HEK293T (cell line): ENCODE results near the gene PPP1R14D.

Experiments
- CTCF ChIA-PET: fragments of 350-600 bp; formaldehyde crosslinking; extraction: SDS; loops from one replicate; lab custom pipeline; 2021; ENCODE audit warnings: antibody characterized with exemption, inconsistent platforms; lab: Yijun Ruan, JAX
- POLR2A ChIA-PET: fragments of 350-600 bp; formaldehyde crosslinking; extraction: SDS; loops from one replicate; lab custom pipeline; 2020; ENCODE audit warnings: antibody characterized with exemption, inconsistent platforms; lab: Yijun Ruan, JAX
- DNase-seq: peaks from one replicate; pipeline ENCODE4 v3.0.0; 2012; ENCODE audit warnings: mixed read lengths; ENCODE audit errors: extremely low spot score
- ARNT ChIP-seq: fragments of 450-650 bp; IDR thresholded peaks from 2 replicates; pipeline ENCODE4 v1.6.1; 2017; ENCODE audit warnings: mild to moderate bottlenecking
- BHLHE40 ChIP-seq: fragments of 450-650 bp; IDR thresholded peaks from 2 replicates; pipeline ENCODE4 v1.6.1; 2016; ENCODE audit warnings: mild to moderate bottlenecking, moderate library complexity, borderline replicate concordance
- CTBP1 ChIP-seq: fragments of 450-650 bp; IDR thresholded peaks from 2 replicates; pipeline ENCODE4 v1.6.1; 2016; ENCODE audit warnings: borderline replicate concordance
- ELF4 ChIP-seq: fragments of 450-650 bp; IDR thresholded peaks from 2 replicates; pipeline ENCODE4 v1.6.1; 2017; ENCODE audit warnings: antibody characterized with exemption
- FOXA1 ChIP-seq: fragments of 450-650 bp; IDR thresholded peaks from 2 replicates; pipeline ENCODE4 v1.6.1; 2016; ENCODE audit warnings: mild to moderate bottlenecking
- FOXK2 ChIP-seq: fragments of 450-650 bp; IDR thresholded peaks from 2 replicates; pipeline ENCODE4 v1.6.1; 2016; ENCODE audit warnings: mild to moderate bottlenecking
- FOXM1 ChIP-seq: fragments of 450-650 bp; IDR thresholded peaks from 2 replicates; pipeline ENCODE4 v1.6.1; 2017; ENCODE audit warnings: mild to moderate bottlenecking, borderline replicate concordance
- HDGF ChIP-seq: fragments of 450-650 bp; IDR thresholded peaks from 2 replicates; pipeline ENCODE4 v1.6.1; 2017; ENCODE audit warnings: antibody characterized with exemption, borderline replicate concordance
- L3MBTL2 ChIP-seq: fragments of 450-650 bp; conservative IDR thresholded peaks from 2 replicates; pipeline ENCODE4 v1.6.1; 2016; ENCODE audit warnings: mild to moderate bottlenecking
- LEF1 ChIP-seq: fragments of 450-650 bp; IDR thresholded peaks from 2 replicates; pipeline ENCODE4 v1.6.1; 2017; ENCODE audit warnings: mild to moderate bottlenecking, borderline replicate concordance
- NFRKB ChIP-seq: fragments of 450-650 bp; IDR thresholded peaks from 2 replicates; pipeline ENCODE4 v1.6.1; 2016; ENCODE audit warnings: mild to moderate bottlenecking, moderate library complexity
- SP1 ChIP-seq: fragments of 450-650 bp; IDR thresholded peaks from 2 replicates; pipeline ENCODE4 v1.6.1; 2017
- SUZ12 ChIP-seq: fragments of 450-650 bp; IDR thresholded peaks from 2 replicates; pipeline ENCODE4 v1.6.1; 2016; ENCODE audit warnings: mild to moderate bottlenecking
- TARDBP ChIP-seq: fragments of 450-650 bp; IDR thresholded peaks from 2 replicates; pipeline ENCODE4 v1.6.1; 2016
- ZNF384 ChIP-seq: fragments of 450-650 bp; IDR thresholded peaks from 2 replicates; pipeline ENCODE4 v1.6.1; 2016
- TF ChIP-seq, protein P1 (sequence below): fragments of 450-650 bp; IDR thresholded peaks from 2 replicates; pipeline ENCODE4 v1.6.1; 2016

PPP1R14D gene

DNA sequence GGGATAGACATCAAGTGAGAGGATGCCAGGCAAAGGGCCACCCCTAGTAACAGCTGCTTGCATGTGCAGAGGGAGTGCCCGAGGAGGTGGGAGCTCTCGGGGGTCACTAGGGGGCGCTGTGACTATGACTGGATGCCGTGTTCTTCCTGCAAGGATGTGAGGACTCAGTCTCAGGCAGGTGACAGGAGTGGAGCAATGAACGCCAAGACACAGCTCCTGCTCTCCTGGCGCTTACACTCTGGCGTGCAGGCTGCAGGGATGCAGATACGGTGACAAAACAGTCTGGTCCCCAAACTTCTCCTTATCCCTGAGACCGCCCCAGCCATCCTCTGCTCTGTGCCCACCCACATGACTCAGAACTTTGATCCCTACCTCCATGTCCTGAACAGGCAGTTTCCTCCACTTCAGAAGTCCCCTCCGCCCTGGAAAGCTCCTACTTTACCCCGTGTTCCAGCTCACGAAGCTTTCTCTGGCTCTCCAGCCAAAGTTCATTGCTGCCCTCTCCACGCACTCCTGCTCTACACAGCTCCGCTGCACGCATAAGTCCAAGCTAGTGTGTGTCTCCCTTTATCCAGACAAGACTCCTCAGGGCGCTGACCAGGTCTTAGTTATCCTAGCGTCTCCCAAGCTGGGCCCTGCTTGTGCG lies 30.8 kb upstream of the PPP1R14D start:
- DNase-seq: peak; percentile 77
- CTCF ChIA-PET: interaction anchor here (0.5 to 4.2 kb wide), 20 partner anchors 9 to 1201 kb away, joined by 3 to 65 read pairs (median 4); partner anchors contain the start of genes RHOV, SPINT1 and VPS18
- TF ChIP-seq ZNF384 (no peak), L3MBTL2 (peak; percentile 40; the same call in 1 of the 2 replicates)
- POLR2A ChIA-PET: interaction anchor here (0.8 to 3.0 kb wide), 5 partner anchors 14 to 164 kb away, joined by 3 to 31 read pairs (median 6); partner anchors contain the start of genes RAD51, SPINT1 and VPS18

DNA sequence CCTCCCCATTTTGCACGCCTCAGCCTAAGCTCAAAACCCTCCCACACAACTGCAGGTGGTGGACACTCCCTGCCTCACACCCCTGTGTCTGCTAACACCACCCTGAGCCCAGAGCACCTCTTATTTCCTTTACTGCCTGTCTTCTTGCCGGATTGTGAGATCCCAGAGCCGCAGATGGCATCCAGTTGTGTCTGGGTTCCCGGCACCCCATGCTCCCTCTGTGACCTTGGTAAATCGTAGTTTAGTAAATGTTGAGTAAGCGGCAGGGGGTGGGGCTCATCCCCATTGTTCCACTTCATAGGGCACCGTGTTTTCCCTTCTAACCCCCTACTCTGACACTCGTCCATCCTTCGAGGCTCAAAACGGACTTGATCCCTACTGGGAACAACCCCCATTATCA lies 30.2 kb upstream of the PPP1R14D start:
- TF ChIP-seq ELF4 (no peak), BHLHE40 (no peak), TARDBP (no peak), NFRKB (no peak), ARNT (no peak), SUZ12 (no peak), SP1 (no peak), LEF1 (no peak), HDGF (no peak), FOXK2 (no peak)
- CTCF ChIA-PET: interaction anchor here (0.5 to 4.2 kb wide), 28 partner anchors 8 to 1517 kb away, joined by 3 to 65 read pairs (median 5); partner anchors contain the start of genes RHOV, SPINT1 and VPS18
- POLR2A ChIA-PET: interaction anchor here (0.8 to 3.0 kb wide), 6 partner anchors 15 to 164 kb away, joined by 3 to 31 read pairs (median 7); partner anchors contain the start of genes RAD51, SPINT1 and VPS18
- DNase-seq: no peak

DNA sequence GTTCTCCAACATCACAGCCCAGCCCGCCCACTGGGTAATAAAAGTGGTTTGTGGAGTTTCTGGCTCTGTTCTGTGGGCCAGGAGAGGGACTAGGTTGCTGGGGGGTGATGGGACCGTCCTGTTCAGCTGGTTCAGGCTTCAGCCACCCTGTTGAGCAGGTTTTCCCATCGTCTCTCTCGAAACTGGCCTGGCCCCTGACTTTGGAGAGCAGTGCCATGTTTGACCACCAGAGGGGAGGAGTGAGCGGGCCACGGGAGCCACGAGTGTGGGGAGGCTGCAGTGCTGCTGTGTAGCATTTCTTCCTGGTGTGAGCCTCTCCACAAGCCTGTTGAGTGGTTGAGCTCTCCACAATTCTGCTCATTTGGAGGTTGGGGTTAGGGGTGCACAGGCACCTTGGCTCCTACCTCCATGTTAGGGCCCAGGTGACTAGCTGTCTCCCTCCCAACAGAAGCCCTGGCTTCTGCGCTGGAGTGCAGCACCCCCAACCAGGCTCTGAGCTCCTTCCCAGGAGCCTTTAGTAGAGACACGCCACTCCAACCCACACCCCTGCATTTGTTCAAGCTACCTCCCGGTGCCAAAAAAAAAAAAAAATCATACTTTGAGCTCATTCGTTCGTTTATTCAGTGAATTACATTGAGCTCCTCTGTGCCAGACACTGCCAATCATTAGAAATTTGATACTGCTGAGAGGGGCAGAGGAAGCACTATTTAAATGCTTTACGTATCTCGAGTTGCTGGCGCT lies 29.3 kb upstream of the PPP1R14D start:
- peak; percentile 82 for DNase-seq
- TF ChIP-seq, protein P1, sequence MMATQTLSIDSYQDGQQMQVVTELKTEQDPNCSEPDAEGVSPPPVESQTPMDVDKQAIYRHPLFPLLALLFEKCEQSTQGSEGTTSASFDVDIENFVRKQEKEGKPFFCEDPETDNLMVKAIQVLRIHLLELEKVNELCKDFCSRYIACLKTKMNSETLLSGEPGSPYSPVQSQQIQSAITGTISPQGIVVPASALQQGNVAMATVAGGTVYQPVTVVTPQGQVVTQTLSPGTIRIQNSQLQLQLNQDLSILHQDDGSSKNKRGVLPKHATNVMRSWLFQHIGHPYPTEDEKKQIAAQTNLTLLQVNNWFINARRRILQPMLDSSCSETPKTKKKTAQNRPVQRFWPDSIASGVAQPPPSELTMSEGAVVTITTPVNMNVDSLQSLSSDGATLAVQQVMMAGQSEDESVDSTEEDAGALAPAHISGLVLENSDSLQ: peak; percentile 77
- TF ChIP-seq NFRKB: no peak
- no peak for TF ChIP-seq ARNT
- CTCF ChIA-PET: interaction anchor here (0.6 to 4.2 kb wide), 31 partner anchors 8 to 1518 kb away, joined by 3 to 65 read pairs (median 5); partner anchors contain the start of genes RHOV, SPINT1 and VPS18
- POLR2A ChIA-PET: interaction anchor here (0.8 to 3.0 kb wide), 9 partner anchors 10 to 474 kb away, joined by 3 to 31 read pairs (median 5); partner anchors contain the start of genes DNAJC17, OIP5, RAD51 and RHOV

DNA sequence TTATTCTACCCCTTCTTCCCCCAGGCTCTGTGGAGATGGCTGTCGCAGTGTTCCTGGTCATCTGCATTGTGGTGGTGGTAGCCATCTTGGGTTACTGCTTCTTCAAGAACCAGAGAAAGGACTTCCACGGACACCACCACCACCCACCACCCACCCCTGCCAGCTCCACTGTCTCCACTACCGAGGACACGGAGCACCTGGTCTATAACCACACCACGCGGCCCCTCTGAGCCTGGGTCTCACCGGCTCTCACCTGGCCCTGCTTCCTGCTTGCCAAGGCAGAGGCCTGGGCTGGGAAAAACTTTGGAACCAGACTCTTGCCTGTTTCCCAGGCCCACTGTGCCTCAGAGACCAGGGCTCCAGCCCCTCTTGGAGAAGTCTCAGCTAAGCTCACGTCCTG lies 28.2 kb upstream of the PPP1R14D start:
- POLR2A ChIA-PET: interaction anchor here (0.9 to 2.2 kb wide), 5 partner anchors 10 to 37 kb away, joined by 3 to 17 read pairs (median 5); partner anchors contain the start of genes RHOV and VPS18
- DNase-seq: no peak
- CTCF ChIA-PET: interaction anchor here (0.6 to 4.2 kb wide), 7 partner anchors 14 to 598 kb away, joined by 3 to 65 read pairs (median 41); partner anchors contain the start of genes RHOV and VPS18
- TF ChIP-seq FOXM1 (no peak), SUZ12 (no peak), L3MBTL2 (no peak), ZNF384 (no peak), TARDBP (no peak), ELF4 (no peak), BHLHE40 (no peak), LEF1 (no peak), CTBP1 (no peak), NFRKB (no peak), FOXA1 (no peak), SP1 (no peak), ARNT (no peak), FOXK2 (no peak), HDGF (no peak)
- TF ChIP-seq, protein P1: no peak

DNA sequence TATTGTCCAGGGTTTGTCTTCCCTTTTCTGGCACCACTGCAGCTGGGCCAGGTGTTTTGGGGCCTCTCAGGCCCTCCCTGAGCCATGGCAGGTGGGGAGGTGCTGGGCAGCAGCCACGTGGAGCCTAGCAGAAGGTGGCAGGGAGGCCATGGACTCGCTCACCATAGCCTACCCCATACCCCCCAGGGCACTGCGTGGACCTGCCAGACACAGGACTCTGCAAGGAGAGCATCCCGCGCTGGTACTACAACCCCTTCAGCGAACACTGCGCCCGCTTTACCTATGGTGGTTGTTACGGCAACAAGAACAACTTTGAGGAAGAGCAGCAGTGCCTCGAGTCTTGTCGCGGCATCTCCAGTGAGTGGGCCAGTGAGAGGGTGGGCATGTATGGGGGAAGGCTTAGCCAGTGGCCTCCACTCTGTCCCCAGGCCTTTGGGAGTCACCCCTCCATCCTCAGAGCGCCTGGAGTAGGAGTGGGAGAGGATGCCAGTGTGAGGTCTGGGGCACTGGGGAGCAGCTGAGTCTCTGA lies 27.3 kb upstream of the PPP1R14D start:
- POLR2A ChIA-PET: no interaction called here
- no peak for DNase-seq
- CTCF ChIA-PET: interaction anchor here (0.5 to 4.2 kb wide), 3 partner anchors 19 to 369 kb away, joined by 3 to 63 read pairs (median 41); partner anchors contain the start of genes RHOV and VPS18
- TF ChIP-seq SUZ12 (no peak), FOXM1 (no peak), BHLHE40 (no peak), NFRKB (no peak), SP1 (no peak), LEF1 (no peak), HDGF (no peak), FOXK2 (no peak), ZNF384 (no peak), ELF4 (no peak), TARDBP (no peak), FOXA1 (no peak), CTBP1 (no peak), ARNT (no peak)

DNA sequence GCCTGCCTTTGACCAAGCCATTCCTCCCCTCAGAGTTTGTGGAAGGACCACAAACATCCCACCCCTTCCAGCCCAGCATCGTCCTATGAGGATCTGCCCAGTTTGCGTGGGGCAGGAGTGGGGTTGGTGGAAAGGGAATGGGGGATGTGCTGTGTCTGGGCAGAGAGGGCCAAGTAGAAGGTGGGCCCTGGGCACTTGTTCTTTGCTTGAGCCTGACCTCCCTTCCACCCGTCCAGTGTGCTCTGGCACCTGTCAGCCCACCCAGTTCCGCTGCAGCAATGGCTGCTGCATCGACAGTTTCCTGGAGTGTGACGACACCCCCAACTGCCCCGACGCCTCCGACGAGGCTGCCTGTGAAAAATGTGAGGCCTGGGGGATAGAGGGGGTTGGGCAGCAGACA lies 25.7 kb upstream of the PPP1R14D start:
- no peak for TF ChIP-seq LEF1
- DNase-seq: no peak
- POLR2A ChIA-PET: interaction anchor here (1.3 kb wide), 1 partner anchor 40 kb away, joined by 4 read pairs; the partner anchor contains the start of gene VPS18
- CTCF ChIA-PET: no interaction called here
